ENCODE measurements around the gene POLD3.

POLD3 gene

GRCh38 chr11:74677131-74677530, 84.7 kb downstream of the POLD3 start:
- H3K4me3 Mint-ChIP-seq, result no peak overlapping the region
- no peak for DNase-seq
- H3K36me3 Mint-ChIP-seq (ENCODE audit: insufficient read depth), result no peaks in the 10 kb centered on the region
- H3K9me3 Mint-ChIP-seq, result no peaks in the 10 kb centered on the region
- H3K27ac Mint-ChIP-seq, result no peak overlapping the region
- no peak for ATAC-seq (replicated peaks)
- H3K4me1 Mint-ChIP-seq (ENCODE audit: low read depth in 2 of 2), result no peaks in the 10 kb centered on the region
- peaks cover 12 to 29% of the 10 kb centered on the region in 2 donors for H3K27me3 Mint-ChIP-seq

- peaks cover 21 to 38% of the 10 kb centered on the region in 2 donors for H3K27me3 Mint-ChIP-seq
- ATAC-seq (replicated peaks) (no peak), DNase-seq (no peak)
- no peak overlapping the region for H3K27ac Mint-ChIP-seq
- H3K9me3 Mint-ChIP-seq, result no peaks in the 10 kb centered on the region
- no peaks in the 10 kb centered on the region for H3K36me3 Mint-ChIP-seq (ENCODE audit: insufficient read depth)
- no peaks in the 10 kb centered on the region for H3K4me1 Mint-ChIP-seq (ENCODE audit: low read depth in 2 of 2)
- no peak overlapping the region for H3K4me3 Mint-ChIP-seq
These were observed 85.7 kb downstream of the POLD3 start for GRCh38 chr11:74678041-74678440.

GRCh38 chr11:74678591-74679512, 86.5 kb downstream of the POLD3 start:
- Mint-ChIP-seq H3K4me3 (no peak overlapping the region), H3K9me3 (no peaks in the 10 kb centered on the region), H3K27ac (no peak overlapping the region), H3K36me3 (ENCODE audit: insufficient read depth) (no peaks in the 10 kb centered on the region), H3K27me3 (peaks cover 23 to 45% of the 10 kb centered on the region in 2 donors), H3K4me1 (ENCODE audit: low read depth in 2 of 2) (no peaks in the 10 kb centered on the region)
- DNase-seq, result no peak
- ATAC-seq (replicated peaks), result no peak

GRCh38 chr11:74679513-74679865, 87.1 kb downstream of the POLD3 start:
- no peak for DNase-seq
- Mint-ChIP-seq H3K9me3 (no peaks in the 10 kb centered on the region), H3K4me1 (ENCODE audit: low read depth in 2 of 2) (no peaks in the 10 kb centered on the region), H3K27me3 (peaks cover 23 to 52% of the 10 kb centered on the region in 2 donors), H3K27ac (no peak overlapping the region), H3K36me3 (ENCODE audit: insufficient read depth) (no peaks in the 10 kb centered on the region), H3K4me3 (no peak overlapping the region)
- no peak for ATAC-seq (replicated peaks)

- H3K27ac Mint-ChIP-seq, result no peak overlapping the region
- no peak for ATAC-seq (replicated peaks)
- no peak for DNase-seq
- H3K36me3 Mint-ChIP-seq (ENCODE audit: insufficient read depth), result no peaks in the 10 kb centered on the region
- peaks cover 28 to 58% of the 10 kb centered on the region in 2 donors for H3K27me3 Mint-ChIP-seq
- no peak overlapping the region for H3K4me3 Mint-ChIP-seq
- H3K9me3 Mint-ChIP-seq, result no peaks in the 10 kb centered on the region
- no peaks in the 10 kb centered on the region for H3K4me1 Mint-ChIP-seq (ENCODE audit: low read depth in 2 of 2)
These were observed 87.8 kb downstream of the POLD3 start for GRCh38 chr11:74680035-74680671.

- no peak overlapping the region for H3K27ac Mint-ChIP-seq
- peaks cover 30 to 61% of the 10 kb centered on the region in 2 donors for H3K27me3 Mint-ChIP-seq
These were observed 88.5 kb downstream of the POLD3 start for GRCh38 chr11:74680703-74681531.

GRCh38 chr11:74681686-74682651, 89.6 kb downstream of the POLD3 start:
- ATAC-seq (replicated peaks) (no peak), DNase-seq (no peak)
- no peak overlapping the region for H3K27ac Mint-ChIP-seq
- H3K9me3 Mint-ChIP-seq, result no peaks in the 10 kb centered on the region
- no peaks in the 10 kb centered on the region for H3K4me1 Mint-ChIP-seq (ENCODE audit: low read depth in 2 of 2)
- no peak overlapping the region for H3K4me3 Mint-ChIP-seq
- H3K27me3 Mint-ChIP-seq, result peaks cover 30 to 61% of the 10 kb centered on the region in 2 donors
- H3K36me3 Mint-ChIP-seq (ENCODE audit: insufficient read depth), result no peaks in the 10 kb centered on the region

More at GRCh38 chr11:74680703-74681531, 88.5 kb downstream of the POLD3 start:
- no peak for ATAC-seq (replicated peaks)
- H3K36me3 Mint-ChIP-seq (ENCODE audit: insufficient read depth), result no peaks in the 10 kb centered on the region
- no peaks in the 10 kb centered on the region for H3K4me1 Mint-ChIP-seq (ENCODE audit: low read depth in 2 of 2)
- no peak for DNase-seq
- no peak overlapping the region for H3K4me3 Mint-ChIP-seq
- no peaks in the 10 kb centered on the region for H3K9me3 Mint-ChIP-seq

GRCh38 chr11:74682731-74683278, 90.4 kb downstream of the POLD3 start:
- no peaks in the 10 kb centered on the region for H3K9me3 Mint-ChIP-seq
- H3K4me1 Mint-ChIP-seq (ENCODE audit: low read depth in 2 of 2), result no peaks in the 10 kb centered on the region
- no peaks in the 10 kb centered on the region for H3K36me3 Mint-ChIP-seq (ENCODE audit: insufficient read depth)
- peaks cover 30 to 61% of the 10 kb centered on the region in 2 donors for H3K27me3 Mint-ChIP-seq
- no peak for DNase-seq
- H3K4me3 Mint-ChIP-seq, result peak overlapping the region in 1 of 2 donors; percentile 36
- ATAC-seq (replicated peaks), result no peak
- H3K27ac Mint-ChIP-seq, result no peak overlapping the region

- no peak for DNase-seq
- H3K4me1 Mint-ChIP-seq (ENCODE audit: low read depth in 2 of 2), result no peaks in the 10 kb centered on the region
- peak; percentile 29 for ATAC-seq (replicated peaks)
- peak overlapping the region in 1 of 2 donors; percentile 36 for H3K4me3 Mint-ChIP-seq
- peaks cover 30 to 61% of the 10 kb centered on the region in 2 donors for H3K27me3 Mint-ChIP-seq
- no peaks in the 10 kb centered on the region for H3K9me3 Mint-ChIP-seq
- H3K36me3 Mint-ChIP-seq (ENCODE audit: insufficient read depth), result no peaks in the 10 kb centered on the region
- H3K27ac Mint-ChIP-seq, result no peak overlapping the region
These were observed 91.0 kb downstream of the POLD3 start for GRCh38 chr11:74683279-74683871.

GRCh38 chr11:74683941-74684481, 91.6 kb downstream of the POLD3 start:
- Mint-ChIP-seq H3K36me3 (ENCODE audit: insufficient read depth) (no peaks in the 10 kb centered on the region), H3K27me3 (peaks cover 30 to 61% of the 10 kb centered on the region in 2 donors), H3K27ac (no peak overlapping the region), H3K9me3 (no peaks in the 10 kb centered on the region), H3K4me3 (peak overlapping the region in 1 of 2 donors; percentile 5), H3K4me1 (ENCODE audit: low read depth in 2 of 2) (no peaks in the 10 kb centered on the region)
- ATAC-seq (replicated peaks) (no peak), DNase-seq (no peak)

GRCh38 chr11:74684661-74685060, 92.3 kb downstream of the POLD3 start:
- Mint-ChIP-seq H3K27me3 (peaks cover 30 to 57% of the 10 kb centered on the region in 2 donors), H3K9me3 (no peaks in the 10 kb centered on the region), H3K4me3 (no peak overlapping the region), H3K36me3 (ENCODE audit: insufficient read depth) (no peaks in the 10 kb centered on the region), H3K4me1 (ENCODE audit: low read depth in 2 of 2) (no peaks in the 10 kb centered on the region), H3K27ac (no peak overlapping the region)
- ATAC-seq (replicated peaks), result no peak
- no peak for DNase-seq

GRCh38 chr11:74685338-74685737, 93.0 kb downstream of the POLD3 start:
- DNase-seq (no peak), ATAC-seq (replicated peaks) (no peak)
- Mint-ChIP-seq H3K4me3 (no peak overlapping the region), H3K4me1 (ENCODE audit: low read depth in 2 of 2) (no peaks in the 10 kb centered on the region), H3K9me3 (no peaks in the 10 kb centered on the region), H3K27me3 (peaks cover 24 to 50% of the 10 kb centered on the region in 2 donors), H3K27ac (no peak overlapping the region), H3K36me3 (ENCODE audit: insufficient read depth) (no peaks in the 10 kb centered on the region)

All from effector memory CD8-positive, alpha-beta T cell (primary cell).